Right renal pelvis (tissue), 4 donors: ENCODE results near the gene AKT3. TPM values are rescaled to one million over a fixed set of nuclear protein-coding genes. Genes with fewer than 3 reads are reported as not detected.

ENCODE experiments used
- DNase-seq, 4 donors: peaks; one replicate each; pipeline ENCODE4 v3.0.0-alpha.2; 2013; ENCODE audit warnings: low read depth in 4 of 4, low spot score in 3 of 4, missing footprints in 1 of 4
- polyA plus RNA-seq, 4 donors: library from polyadenylated mRNA; unstranded; fragments of 120-200 nt; gene quantifications; one replicate each; pipeline ENCODE4 v1.2.1, GENCODE V29; 2013; ENCODE audit not compliant: insufficient read length in 4 of 4

Gene AKT3
- polyA plus RNA-seq, 4 donors: 22.6 to 38.2 (median 37.1) TPM

GRCh38 chr1:243475966-243476365 lies 374.1 kb downstream of the AKT3 start:
- DNase-seq: no peak

GRCh38 chr1:243474906-243475305 lies 375.1 kb downstream of the AKT3 start:
- no peak for DNase-seq

GRCh38 chr1:243474136-243474881 lies 375.7 kb downstream of the AKT3 start:
- DNase-seq: no peak

- DNase-seq: no peak
Measured at GRCh38 chr1:243473227-243474135, 376.6 kb downstream of the AKT3 start.

- no peak for DNase-seq
Measured at GRCh38 chr1:243471754-243472745, 378.0 kb downstream of the AKT3 start.

- DNase-seq: no peak
Measured at GRCh38 chr1:243471026-243471685, 378.9 kb downstream of the AKT3 start.

- DNase-seq: no peak
Measured at GRCh38 chr1:243470502-243470901, 379.5 kb downstream of the AKT3 start.

GRCh38 chr1:243469497-243469896 lies 380.5 kb downstream of the AKT3 start:
- DNase-seq: no peak

- DNase-seq: no peak
Measured at GRCh38 chr1:243465738-243466137, 384.3 kb downstream of the AKT3 start.

GRCh38 chr1:243465081-243465480 lies 385.0 kb downstream of the AKT3 start:
- DNase-seq: no peak

GRCh38 chr1:243462929-243463697 lies 386.9 kb downstream of the AKT3 start:
- no peak for DNase-seq

- DNase-seq: no peak
Measured at GRCh38 chr1:243461700-243462099, 388.3 kb downstream of the AKT3 start.

GRCh38 chr1:243459059-243459458 lies 391.0 kb downstream of the AKT3 start:
- DNase-seq: no peak

- DNase-seq: no peak
Measured at GRCh38 chr1:243457363-243457982, 392.6 kb downstream of the AKT3 start.

GRCh38 chr1:243455760-243456651 lies 394.0 kb downstream of the AKT3 start:
- no peak for DNase-seq

GRCh38 chr1:243454328-243454997 lies 395.6 kb downstream of the AKT3 start:
- no peak for DNase-seq

GRCh38 chr1:243452092-243452491 lies 398.0 kb downstream of the AKT3 start:
- DNase-seq: no peak
